ENCODE data around the gene GJB5.

GRCh38 chr1:34806396-34806795, 51.5 kb downstream of the GJB5 start:
- TF ChIP-seq CTCF (IDR thresholded peaks at IDR 0.05) (no peak), POLR2AphosphoS5 (IDR thresholded peaks at IDR 0.05; ENCODE audit: insufficient read depth in 1 of 2, low read depth in 1 of 2) (no peak), POLR2A (IDR thresholded peaks at IDR 0.05) (no peak)

Data from vagina (tissue), 2 donors.